GM19351 (cell line): ENCODE measurements around the gene ATG13.
"Not testable (repeated sequence)": the region's sequence is repeated elsewhere in the genome, so short reads cannot be mapped to it uniquely, and the experiment has no call there.

ENCODE experiments used
- ATAC-seq: cut with Tn5 transposase; IDR thresholded peaks from one replicate; pipeline ENCODE4 v1.9.1; 2021; ENCODE audit warnings: mild to moderate bottlenecking, moderate library complexity; ENCODE audit not compliant: unreplicated experiment

ATG13 gene

GRCh38 chr11:46617134-46617971 is at the start of gene ATG13, which contains the start of gene HARBI1:
Gene ATG13, plus strand, starts transcription at chr11:46617553. Its CDS starts 26,739 bp downstream, at chr11:46644292.
Gene HARBI1, minus strand, starts transcription at chr11:46617227. Its CDS starts 990 bp downstream, at chr11:46616237.
- peak; percentile 95 for ATAC-seq

GRCh38 chr11:46570790-46571398 is 46.5 kb upstream of the ATG13 start:
- no peak for ATAC-seq

GRCh38 chr11:46574656-46575055 is 42.7 kb upstream of the ATG13 start:
- no peak for ATAC-seq

GRCh38 chr11:46577058-46577457 is 40.3 kb upstream of the ATG13 start:
- ATAC-seq = no peak

- ATAC-seq = no peak
Measured at GRCh38 chr11:46582588-46582987, 34.8 kb upstream of the ATG13 start.

GRCh38 chr11:46583513-46583912 is 33.8 kb upstream of the ATG13 start:
- ATAC-seq = not testable (repeated sequence)

- ATAC-seq = no peak
Measured at GRCh38 chr11:46588131-46588530, 29.2 kb upstream of the ATG13 start.

GRCh38 chr11:46588915-46589314 is 28.4 kb upstream of the ATG13 start:
- ATAC-seq = no peak

GRCh38 chr11:46590740-46591605 is 26.4 kb upstream of the ATG13 start:
- ATAC-seq = no peak

GRCh38 chr11:46593550-46594373 is 23.6 kb upstream of the ATG13 start, which contains the start of gene AMBRA1:
Gene AMBRA1, minus strand, starts transcription at chr11:46594023. Its CDS starts 45,643 bp downstream, at chr11:46548380.
- peak; percentile 84 for ATAC-seq

GRCh38 chr11:46594374-46594700 is 23.0 kb upstream of the ATG13 start:
- ATAC-seq = no peak

GRCh38 chr11:46594785-46595184 is 22.6 kb upstream of the ATG13 start:
- ATAC-seq = no peak

- ATAC-seq = no peak
Measured at GRCh38 chr11:46597155-46597554, 20.2 kb upstream of the ATG13 start.

GRCh38 chr11:46597609-46598219 is 19.6 kb upstream of the ATG13 start:
- no peak for ATAC-seq

- ATAC-seq = no peak
Measured at GRCh38 chr11:46599340-46600193, 17.8 kb upstream of the ATG13 start.

- no peak for ATAC-seq
Measured at GRCh38 chr11:46600194-46600960, 17.0 kb upstream of the ATG13 start.

GRCh38 chr11:46601129-46601528 is 16.2 kb upstream of the ATG13 start:
- ATAC-seq = no peak

- ATAC-seq = peak; percentile 55
Measured at GRCh38 chr11:46603704-46604308, 13.5 kb upstream of the ATG13 start.
